HL-60 (cell line): ENCODE results near the gene SLC22A7.

Experiments used
- DNase-seq, 2 experiments: peaks; one replicate each; pipeline ENCODE4 v3.0.0-alpha.2; 2010 to 2020; ENCODE audit warnings: low read depth in 1 of 2, low spot score in 1 of 2
- H3K27ac ChIP-seq: fragments of 250-450 bp; sonication (Bioruptor Pico); replicated peaks from 2 replicates; pipeline ENCODE4 v1.5.1; 2020; ENCODE audit warnings: mild to moderate bottlenecking, moderate library complexity
- H3K27me3 ChIP-seq: fragments of 250-450 bp; sonication (Bioruptor Pico); 2 replicates; pipeline ENCODE4 v1.5.1; 2021; ENCODE audit warnings: mild to moderate bottlenecking, moderate library complexity; ENCODE audit not compliant: insufficient read depth, poor library complexity, severe bottlenecking
- H3K4me3 ChIP-seq: replicated peaks from 2 replicates; pipeline ENCODE4 v1.5.1; 2011; ENCODE audit warnings: mild to moderate bottlenecking, control low read depth, low read length; ENCODE audit not compliant: insufficient read depth
- GABPA ChIP-seq: IDR thresholded peaks from 2 replicates; pipeline ENCODE4 v1.6.1; 2012; ENCODE audit warnings: low read depth
- POLR2AphosphoS5 ChIP-seq: IDR thresholded peaks from 2 replicates; pipeline ENCODE4 v1.6.1; 2012; ENCODE audit warnings: low read depth
- SPI1 ChIP-seq: IDR thresholded peaks from 2 replicates; pipeline ENCODE4 v1.6.1; 2012; ENCODE audit warnings: low read depth, mild to moderate bottlenecking, borderline replicate concordance
- TF ChIP-seq, protein P1 (sequence below): IDR thresholded peaks from one replicate; pipeline ENCODE4 v1.5.1; 2011; ENCODE audit warnings: low read length, control low read depth, inconsistent platforms; ENCODE audit not compliant: insufficient read depth
- TF ChIP-seq, protein P2 (sequence below): IDR thresholded peaks from 2 replicates; pipeline ENCODE4 v1.6.1; 2012; ENCODE audit warnings: low read depth; ENCODE audit not compliant: insufficient replicate concordance

SLC22A7 gene

DNA sequence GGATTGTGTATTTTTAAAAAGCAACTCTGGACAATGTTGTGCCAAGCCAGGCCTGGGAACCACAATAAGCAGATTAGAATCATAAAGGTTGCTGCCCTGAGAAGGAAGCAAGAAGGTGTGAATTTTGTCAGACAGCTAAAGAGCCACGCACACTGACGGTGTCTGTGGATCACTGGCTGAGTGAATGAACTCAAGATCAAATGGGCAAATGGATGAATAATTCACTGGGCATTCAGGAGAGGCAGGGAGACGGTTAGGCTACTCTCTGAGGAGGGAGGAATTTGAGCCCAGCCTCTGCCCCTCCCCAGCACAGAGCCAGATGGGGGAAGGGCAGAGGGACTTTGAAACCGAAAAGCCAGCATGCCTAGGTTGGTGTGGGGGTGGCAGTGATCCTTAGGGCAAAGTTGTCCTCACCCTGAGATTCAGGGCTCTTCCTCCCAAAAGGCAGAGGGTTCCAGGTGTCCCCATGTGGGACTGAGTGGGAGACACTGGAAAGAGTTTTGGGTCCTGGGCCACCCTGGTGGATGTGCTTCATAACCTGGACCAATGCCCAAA is 19.5 kb upstream of the SLC22A7 start:
- TF ChIP-seq, protein P1, sequence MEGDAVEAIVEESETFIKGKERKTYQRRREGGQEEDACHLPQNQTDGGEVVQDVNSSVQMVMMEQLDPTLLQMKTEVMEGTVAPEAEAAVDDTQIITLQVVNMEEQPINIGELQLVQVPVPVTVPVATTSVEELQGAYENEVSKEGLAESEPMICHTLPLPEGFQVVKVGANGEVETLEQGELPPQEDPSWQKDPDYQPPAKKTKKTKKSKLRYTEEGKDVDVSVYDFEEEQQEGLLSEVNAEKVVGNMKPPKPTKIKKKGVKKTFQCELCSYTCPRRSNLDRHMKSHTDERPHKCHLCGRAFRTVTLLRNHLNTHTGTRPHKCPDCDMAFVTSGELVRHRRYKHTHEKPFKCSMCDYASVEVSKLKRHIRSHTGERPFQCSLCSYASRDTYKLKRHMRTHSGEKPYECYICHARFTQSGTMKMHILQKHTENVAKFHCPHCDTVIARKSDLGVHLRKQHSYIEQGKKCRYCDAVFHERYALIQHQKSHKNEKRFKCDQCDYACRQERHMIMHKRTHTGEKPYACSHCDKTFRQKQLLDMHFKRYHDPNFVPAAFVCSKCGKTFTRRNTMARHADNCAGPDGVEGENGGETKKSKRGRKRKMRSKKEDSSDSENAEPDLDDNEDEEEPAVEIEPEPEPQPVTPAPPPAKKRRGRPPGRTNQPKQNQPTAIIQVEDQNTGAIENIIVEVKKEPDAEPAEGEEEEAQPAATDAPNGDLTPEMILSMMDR: no peak
- TF ChIP-seq GABPA (no peak), SPI1 (no peak), POLR2AphosphoS5 (no peak)
- TF ChIP-seq, protein P2, sequence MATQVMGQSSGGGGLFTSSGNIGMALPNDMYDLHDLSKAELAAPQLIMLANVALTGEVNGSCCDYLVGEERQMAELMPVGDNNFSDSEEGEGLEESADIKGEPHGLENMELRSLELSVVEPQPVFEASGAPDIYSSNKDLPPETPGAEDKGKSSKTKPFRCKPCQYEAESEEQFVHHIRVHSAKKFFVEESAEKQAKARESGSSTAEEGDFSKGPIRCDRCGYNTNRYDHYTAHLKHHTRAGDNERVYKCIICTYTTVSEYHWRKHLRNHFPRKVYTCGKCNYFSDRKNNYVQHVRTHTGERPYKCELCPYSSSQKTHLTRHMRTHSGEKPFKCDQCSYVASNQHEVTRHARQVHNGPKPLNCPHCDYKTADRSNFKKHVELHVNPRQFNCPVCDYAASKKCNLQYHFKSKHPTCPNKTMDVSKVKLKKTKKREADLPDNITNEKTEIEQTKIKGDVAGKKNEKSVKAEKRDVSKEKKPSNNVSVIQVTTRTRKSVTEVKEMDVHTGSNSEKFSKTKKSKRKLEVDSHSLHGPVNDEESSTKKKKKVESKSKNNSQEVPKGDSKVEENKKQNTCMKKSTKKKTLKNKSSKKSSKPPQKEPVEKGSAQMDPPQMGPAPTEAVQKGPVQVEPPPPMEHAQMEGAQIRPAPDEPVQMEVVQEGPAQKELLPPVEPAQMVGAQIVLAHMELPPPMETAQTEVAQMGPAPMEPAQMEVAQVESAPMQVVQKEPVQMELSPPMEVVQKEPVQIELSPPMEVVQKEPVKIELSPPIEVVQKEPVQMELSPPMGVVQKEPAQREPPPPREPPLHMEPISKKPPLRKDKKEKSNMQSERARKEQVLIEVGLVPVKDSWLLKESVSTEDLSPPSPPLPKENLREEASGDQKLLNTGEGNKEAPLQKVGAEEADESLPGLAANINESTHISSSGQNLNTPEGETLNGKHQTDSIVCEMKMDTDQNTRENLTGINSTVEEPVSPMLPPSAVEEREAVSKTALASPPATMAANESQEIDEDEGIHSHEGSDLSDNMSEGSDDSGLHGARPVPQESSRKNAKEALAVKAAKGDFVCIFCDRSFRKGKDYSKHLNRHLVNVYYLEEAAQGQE: no peak
- H3K27ac ChIP-seq: no peak overlapping the region
- DNase-seq: no peak
- no peak overlapping the region for H3K4me3 ChIP-seq
- peaks cover 54% of the 10 kb centered on the region for H3K27me3 ChIP-seq

DNA sequence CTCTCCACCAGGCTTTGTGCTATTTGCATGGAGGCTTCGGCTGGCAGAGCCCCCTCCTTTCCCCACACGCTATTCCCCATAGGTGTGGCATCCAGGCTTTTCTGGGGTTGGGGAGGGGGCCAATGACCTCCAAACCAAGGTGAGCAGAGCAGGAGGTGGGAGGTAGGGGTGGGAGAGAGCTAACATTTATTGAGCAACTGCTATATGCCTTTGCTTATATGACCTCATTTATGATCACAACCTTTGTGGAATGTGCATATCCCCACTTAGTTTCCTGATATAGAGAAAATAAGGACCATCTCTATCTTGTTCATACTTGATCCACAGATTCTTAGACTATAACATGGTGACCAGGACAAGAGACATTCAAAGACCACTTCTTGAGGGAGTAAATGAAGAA is 17.8 kb upstream of the SLC22A7 start:
- Histone ChIP-seq H3K4me3 (no peak overlapping the region), H3K27me3 (peaks cover 51% of the 10 kb centered on the region), H3K27ac (no peak overlapping the region)
- no peak for DNase-seq
- TF ChIP-seq, protein P2: no peak
- TF ChIP-seq GABPA (no peak), POLR2AphosphoS5 (no peak), SPI1 (no peak)
- TF ChIP-seq, protein P1: no peak

DNA sequence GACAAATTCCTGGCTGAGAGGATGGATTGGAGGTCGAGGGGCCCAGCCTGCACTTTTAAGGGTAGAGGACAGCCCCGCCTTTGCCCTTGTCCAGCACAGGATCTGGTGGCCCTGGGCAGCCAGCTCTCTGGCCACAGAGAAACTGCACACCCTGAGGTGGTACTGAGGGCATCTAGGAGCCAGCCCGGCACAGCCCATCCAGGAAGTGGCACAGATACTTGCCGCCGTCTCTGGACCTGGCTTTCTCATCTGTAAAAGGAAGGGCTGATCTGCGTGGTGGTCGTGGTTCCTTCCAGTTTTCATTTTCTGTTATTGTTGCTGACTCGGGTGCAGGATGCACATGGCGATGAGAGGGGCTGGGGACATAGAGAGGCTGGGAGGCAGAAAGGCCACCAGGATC is 16.0 kb upstream of the SLC22A7 start:
- Histone ChIP-seq H3K27me3 (peaks cover 45% of the 10 kb centered on the region), H3K4me3 (no peak overlapping the region), H3K27ac (no peak overlapping the region)
- DNase-seq: no peak
- TF ChIP-seq, protein P2: no peak
- TF ChIP-seq, protein P1: no peak
- no peak for TF ChIP-seq POLR2AphosphoS5
- no peak for TF ChIP-seq GABPA
